Osteocyte (in vitro differentiated cells): Measurements from ENCODE around the gene PSMD14. TPM values are rescaled to one million over a fixed set of nuclear protein-coding genes. Genes with fewer than 3 reads are reported as not detected.

ENCODE experiments used
- DNase-seq: peaks from one replicate; pipeline ENCODE4 v3.0.0; 2021; ENCODE audit warnings: mixed read lengths; ENCODE audit not compliant: unreplicated experiment; ENCODE audit errors: extremely low spot score
- H3K27ac Mint-ChIP-seq: one replicate; pipeline ENCODE4 v1.8.0; 2021; ENCODE audit warnings: mild to moderate bottlenecking, mixed read lengths; ENCODE audit not compliant: unreplicated experiment
- H3K27me3 Mint-ChIP-seq: one replicate; pipeline ENCODE4 v1.8.0; 2021; ENCODE audit warnings: mixed read lengths; ENCODE audit not compliant: unreplicated experiment
- H3K36me3 Mint-ChIP-seq: one replicate; pipeline ENCODE4 v1.8.0; 2021; ENCODE audit warnings: mixed read lengths; ENCODE audit not compliant: unreplicated experiment
- H3K4me1 Mint-ChIP-seq: one replicate; pipeline ENCODE4 v1.8.0; 2021; ENCODE audit warnings: mixed read lengths; ENCODE audit not compliant: unreplicated experiment
- H3K4me3 Mint-ChIP-seq: one replicate; pipeline ENCODE4 v1.8.0; 2021; ENCODE audit warnings: mild to moderate bottlenecking, moderate library complexity, mixed read lengths; ENCODE audit not compliant: unreplicated experiment
- H3K9me3 Mint-ChIP-seq: one replicate; pipeline ENCODE4 v1.8.0; 2021; ENCODE audit warnings: mixed read lengths; ENCODE audit not compliant: unreplicated experiment
- total RNA-seq: library from RNA; stranded (reverse); gene quantifications from 2 replicates; pipeline ENCODE4 v1.2.1, GENCODE V29; 2021
- TF ChIP-seq, protein P1 (sequence below): fragments of 200-600 bp; sonication (generic); IDR thresholded peaks from 2 replicates; pipeline ENCODE4 v1.5.0; 2021; ENCODE audit warnings: antibody characterized with exemption, mild to moderate bottlenecking, moderate library complexity

Gene PSMD14
- total RNA-seq, 1 donor from 2014 or later: 38.7 TPM

DNA sequence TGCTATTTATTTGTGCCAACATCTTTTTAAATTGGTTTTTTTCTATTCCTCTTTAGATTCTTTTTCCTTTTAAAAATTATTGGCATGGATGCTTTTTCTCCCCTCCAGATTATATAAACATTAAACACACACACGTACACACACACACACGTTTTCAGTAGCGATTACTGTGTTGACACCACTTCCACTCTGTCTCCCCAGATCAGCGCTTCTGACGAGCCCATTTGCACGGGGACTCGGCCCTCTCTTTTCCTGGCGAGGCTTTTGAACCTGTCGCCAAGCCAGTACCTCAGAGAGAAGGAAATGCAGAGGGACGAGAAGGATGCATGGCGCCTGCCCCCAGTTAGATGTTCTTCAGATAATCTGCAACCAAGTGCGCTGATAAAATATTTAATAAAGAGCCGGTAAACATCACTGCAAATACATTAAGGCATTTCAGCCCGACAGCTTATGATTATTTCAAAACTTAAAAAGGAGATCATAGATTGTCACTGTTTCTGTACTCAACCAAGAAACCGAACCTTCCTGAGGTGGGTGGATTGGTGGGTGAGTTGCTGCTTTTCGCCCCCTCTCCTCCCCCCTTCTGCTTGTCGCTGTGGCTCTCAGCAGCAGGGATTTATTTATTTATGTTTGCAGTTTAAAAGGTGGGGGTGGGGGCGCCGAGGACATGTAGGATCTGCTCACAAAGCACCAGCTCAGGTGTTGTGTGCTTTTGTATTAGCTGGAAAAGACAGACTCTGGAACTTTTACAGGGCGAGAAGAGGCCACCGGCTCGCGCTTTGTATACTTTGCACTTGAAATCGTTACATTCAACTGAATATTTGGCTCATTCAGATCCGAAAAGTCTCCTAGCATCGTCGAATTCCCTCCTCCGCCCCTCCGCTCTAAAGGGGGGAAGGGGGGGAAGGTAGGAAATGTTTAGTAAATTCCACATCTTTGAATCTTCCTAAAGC is 107.1 kb downstream of the PSMD14 start:
- Mint-ChIP-seq H3K4me1 (peaks cover 49% of the 10 kb centered on the region), H3K27ac (no peak overlapping the region), H3K36me3 (peaks cover 12% of the 10 kb centered on the region), H3K9me3 (no peaks in the 10 kb centered on the region), H3K27me3 (peaks cover 54% of the 10 kb centered on the region), H3K4me3 (peak overlapping the region; percentile 69)
- DNase-seq: no peak
- TF ChIP-seq, protein P1, sequence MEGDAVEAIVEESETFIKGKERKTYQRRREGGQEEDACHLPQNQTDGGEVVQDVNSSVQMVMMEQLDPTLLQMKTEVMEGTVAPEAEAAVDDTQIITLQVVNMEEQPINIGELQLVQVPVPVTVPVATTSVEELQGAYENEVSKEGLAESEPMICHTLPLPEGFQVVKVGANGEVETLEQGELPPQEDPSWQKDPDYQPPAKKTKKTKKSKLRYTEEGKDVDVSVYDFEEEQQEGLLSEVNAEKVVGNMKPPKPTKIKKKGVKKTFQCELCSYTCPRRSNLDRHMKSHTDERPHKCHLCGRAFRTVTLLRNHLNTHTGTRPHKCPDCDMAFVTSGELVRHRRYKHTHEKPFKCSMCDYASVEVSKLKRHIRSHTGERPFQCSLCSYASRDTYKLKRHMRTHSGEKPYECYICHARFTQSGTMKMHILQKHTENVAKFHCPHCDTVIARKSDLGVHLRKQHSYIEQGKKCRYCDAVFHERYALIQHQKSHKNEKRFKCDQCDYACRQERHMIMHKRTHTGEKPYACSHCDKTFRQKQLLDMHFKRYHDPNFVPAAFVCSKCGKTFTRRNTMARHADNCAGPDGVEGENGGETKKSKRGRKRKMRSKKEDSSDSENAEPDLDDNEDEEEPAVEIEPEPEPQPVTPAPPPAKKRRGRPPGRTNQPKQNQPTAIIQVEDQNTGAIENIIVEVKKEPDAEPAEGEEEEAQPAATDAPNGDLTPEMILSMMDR: no peak

- Mint-ChIP-seq H3K27me3 (peaks cover 63% of the 10 kb centered on the region), H3K9me3 (no peaks in the 10 kb centered on the region), H3K4me3 (peak within 1 kb of the TSS; percentile 69), H3K27ac (no peak within 1 kb of the TSS), H3K36me3 (peaks cover 11% of the 10 kb centered on the region), H3K4me1 (peaks cover 49% of the 10 kb centered on the region)
- no peak for DNase-seq
- TF ChIP-seq, protein P1: no peak
Measured at GRCh38 chr2:161415987-161416707, 107.9 kb downstream of the PSMD14 start, which contains the start of gene TBR1. TBR1 (plus strand) TSS chr2:161416297; CDS start chr2:161416411, 114 bp downstream.

DNA sequence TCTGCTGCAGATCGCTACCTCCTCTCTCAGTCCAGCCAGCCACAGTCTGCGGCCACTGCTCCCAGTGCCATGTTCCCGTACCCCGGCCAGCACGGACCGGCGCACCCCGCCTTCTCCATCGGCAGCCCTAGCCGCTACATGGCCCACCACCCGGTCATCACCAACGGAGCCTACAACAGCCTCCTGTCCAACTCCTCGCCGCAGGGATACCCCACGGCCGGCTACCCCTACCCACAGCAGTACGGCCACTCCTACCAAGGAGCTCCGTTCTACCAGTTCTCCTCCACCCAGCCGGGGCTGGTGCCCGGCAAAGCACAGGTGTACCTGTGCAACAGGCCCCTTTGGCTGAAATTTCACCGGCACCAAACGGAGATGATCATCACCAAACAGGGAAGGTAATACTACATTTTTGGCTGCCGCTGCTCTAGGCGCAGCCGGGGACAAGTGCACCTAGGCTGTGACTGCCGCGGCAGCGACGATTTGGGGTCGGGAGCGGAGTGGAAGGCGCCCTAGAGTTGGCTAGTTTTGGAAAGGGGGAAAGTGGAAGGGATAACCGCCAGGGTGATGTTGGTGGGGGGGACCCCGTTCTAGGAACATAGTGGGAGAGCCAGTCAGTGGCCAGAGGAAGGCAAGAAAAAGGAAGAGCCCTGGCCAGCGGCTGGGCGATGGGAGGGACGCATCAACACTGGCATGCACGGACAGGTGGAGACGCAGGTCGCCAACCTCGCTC is 108.6 kb downstream of the PSMD14 start:
- TF ChIP-seq, protein P1: no peak
- Mint-ChIP-seq H3K9me3 (no peaks in the 10 kb centered on the region), H3K36me3 (peaks cover 5% of the 10 kb centered on the region), H3K4me3 (no peak overlapping the region), H3K4me1 (peaks cover 49% of the 10 kb centered on the region), H3K27ac (no peak overlapping the region), H3K27me3 (peaks cover 70% of the 10 kb centered on the region)
- no peak for DNase-seq

GRCh38 chr2:161417438-161418274 is 109.4 kb downstream of the PSMD14 start:
- Mint-ChIP-seq H3K36me3 (peaks cover 1% of the 10 kb centered on the region), H3K27me3 (peaks cover 78% of the 10 kb centered on the region), H3K4me1 (peaks cover 45% of the 10 kb centered on the region), H3K27ac (no peak overlapping the region), H3K9me3 (no peaks in the 10 kb centered on the region), H3K4me3 (no peak overlapping the region)
- TF ChIP-seq, protein P1: no peak
- DNase-seq: no peak
